ENCODE measurements around the gene SMIM7. TPM values are rescaled to one million over a fixed set of nuclear protein-coding genes. Genes with fewer than 3 reads are reported as not detected.

The SMIM7 gene
- total RNA-seq, 1 experiment from 2014 or later = 135 TPM

GRCh38 chr19:16621165-16621800 is 38.7 kb downstream of the SMIM7 start:
- DNase-seq (ENCODE audit: low read depth) = no peak

- DNase-seq (ENCODE audit: low read depth) = no peak
These were observed 39.4 kb downstream of the SMIM7 start for GRCh38 chr19:16620584-16620983.

GRCh38 chr19:16620018-16620417 is 39.9 kb downstream of the SMIM7 start:
- no peak for DNase-seq (ENCODE audit: low read depth)

- DNase-seq (ENCODE audit: low read depth) = no peak
These were observed 40.5 kb downstream of the SMIM7 start for GRCh38 chr19:16619457-16619856.

GRCh38 chr19:16618248-16618647 is 41.7 kb downstream of the SMIM7 start:
- no peak for DNase-seq (ENCODE audit: low read depth)

GRCh38 chr19:16615808-16616207 is 44.1 kb downstream of the SMIM7 start:
- no peak for DNase-seq (ENCODE audit: low read depth)

- DNase-seq (ENCODE audit: low read depth) = no peak
These were observed 45.0 kb downstream of the SMIM7 start for GRCh38 chr19:16614941-16615340.

- DNase-seq (ENCODE audit: low read depth) = no peak
These were observed 46.1 kb downstream of the SMIM7 start for GRCh38 chr19:16613841-16614240.

- DNase-seq (ENCODE audit: low read depth) = no peak
These were observed 47.3 kb downstream of the SMIM7 start for GRCh38 chr19:16612636-16613035.

GRCh38 chr19:16611121-16611520 is 48.8 kb downstream of the SMIM7 start:
- no peak for DNase-seq (ENCODE audit: low read depth)

GRCh38 chr19:16609511-16610200 is 50.3 kb downstream of the SMIM7 start:
- DNase-seq (ENCODE audit: low read depth) = no peak

- peak; percentile 87 for DNase-seq (ENCODE audit: low read depth)
These were observed 51.6 kb downstream of the SMIM7 start for GRCh38 chr19:16608290-16608739.

GRCh38 chr19:16607819-16608218 is 52.1 kb downstream of the SMIM7 start:
- DNase-seq (ENCODE audit: low read depth) = no peak

- DNase-seq (ENCODE audit: low read depth) = no peak
These were observed 54.4 kb downstream of the SMIM7 start for GRCh38 chr19:16605553-16605994.

- DNase-seq (ENCODE audit: low read depth) = no peak
These were observed 54.8 kb downstream of the SMIM7 start for GRCh38 chr19:16605115-16605514.

GRCh38 chr19:16604615-16605014 is 55.3 kb downstream of the SMIM7 start:
- no peak for DNase-seq (ENCODE audit: low read depth)

- DNase-seq (ENCODE audit: low read depth) = no peak
These were observed 56.9 kb downstream of the SMIM7 start for GRCh38 chr19:16603090-16603489.

GRCh38 chr19:16601378-16602052 is 58.4 kb downstream of the SMIM7 start:
- no peak for DNase-seq (ENCODE audit: low read depth)

- DNase-seq (ENCODE audit: low read depth) = no peak
These were observed 59.1 kb downstream of the SMIM7 start for GRCh38 chr19:16600824-16601223.

- no peak for DNase-seq (ENCODE audit: low read depth)
These were observed 60.1 kb downstream of the SMIM7 start for GRCh38 chr19:16599655-16600346.

GRCh38 chr19:16598848-16599247 is 61.1 kb downstream of the SMIM7 start:
- DNase-seq (ENCODE audit: low read depth) = no peak

- DNase-seq (ENCODE audit: low read depth) = no peak
These were observed 63.5 kb downstream of the SMIM7 start for GRCh38 chr19:16596399-16596798.
